ENCODE data around the gene HSPG2. TPM values are rescaled to one million over a fixed set of nuclear protein-coding genes. Genes with fewer than 3 reads are reported as not detected.
A peak's percentile ranks its signal among the peaks of the same experiment; 100 is the strongest.

HSPG2 gene
- total and polyA plus RNA-seq, 9 of the 15 experiments (the other 6 are each of a cell fraction or from before 2014, with no cell fraction given): 0.14 to 160 (median 15.7) TPM

DNA sequence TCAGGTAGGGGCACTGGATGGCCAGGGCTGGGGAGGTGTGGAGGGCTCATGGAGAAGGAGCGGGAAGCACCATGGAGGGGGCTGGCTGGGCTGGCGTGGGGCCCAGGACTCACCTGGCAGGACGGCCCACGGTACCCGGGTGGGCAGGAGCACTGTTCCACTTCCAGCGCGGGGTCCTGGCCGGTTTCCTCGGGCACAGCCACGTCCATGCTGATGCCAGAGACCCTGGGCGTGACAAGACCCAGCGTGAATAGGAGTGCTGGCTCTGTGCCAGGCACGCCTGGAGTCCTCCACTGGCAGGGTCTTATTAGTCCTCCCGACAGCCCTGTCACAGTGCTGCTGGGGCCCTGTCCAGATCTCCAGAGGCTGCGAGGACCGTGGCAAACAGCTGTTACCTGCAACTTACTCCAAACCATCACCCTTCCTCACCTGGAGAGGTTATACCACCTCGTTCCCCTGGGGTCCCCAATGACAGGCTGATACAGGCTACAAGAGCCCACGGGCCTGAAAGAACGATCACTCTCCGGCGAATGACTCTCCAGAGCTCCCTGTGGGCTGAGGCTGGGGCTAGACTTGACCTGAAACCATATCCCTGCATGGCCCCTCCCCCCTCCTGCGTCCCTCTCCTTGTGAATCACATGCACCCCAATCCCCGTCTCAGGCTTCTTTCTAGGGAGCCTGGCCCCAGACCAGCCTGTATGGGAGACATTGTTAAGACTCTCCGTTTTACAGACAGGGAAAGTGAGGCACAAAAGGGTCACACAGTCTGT is 62.1 kb downstream of the HSPG2 start (continued):
- TF ChIP-seq, protein P1, sequence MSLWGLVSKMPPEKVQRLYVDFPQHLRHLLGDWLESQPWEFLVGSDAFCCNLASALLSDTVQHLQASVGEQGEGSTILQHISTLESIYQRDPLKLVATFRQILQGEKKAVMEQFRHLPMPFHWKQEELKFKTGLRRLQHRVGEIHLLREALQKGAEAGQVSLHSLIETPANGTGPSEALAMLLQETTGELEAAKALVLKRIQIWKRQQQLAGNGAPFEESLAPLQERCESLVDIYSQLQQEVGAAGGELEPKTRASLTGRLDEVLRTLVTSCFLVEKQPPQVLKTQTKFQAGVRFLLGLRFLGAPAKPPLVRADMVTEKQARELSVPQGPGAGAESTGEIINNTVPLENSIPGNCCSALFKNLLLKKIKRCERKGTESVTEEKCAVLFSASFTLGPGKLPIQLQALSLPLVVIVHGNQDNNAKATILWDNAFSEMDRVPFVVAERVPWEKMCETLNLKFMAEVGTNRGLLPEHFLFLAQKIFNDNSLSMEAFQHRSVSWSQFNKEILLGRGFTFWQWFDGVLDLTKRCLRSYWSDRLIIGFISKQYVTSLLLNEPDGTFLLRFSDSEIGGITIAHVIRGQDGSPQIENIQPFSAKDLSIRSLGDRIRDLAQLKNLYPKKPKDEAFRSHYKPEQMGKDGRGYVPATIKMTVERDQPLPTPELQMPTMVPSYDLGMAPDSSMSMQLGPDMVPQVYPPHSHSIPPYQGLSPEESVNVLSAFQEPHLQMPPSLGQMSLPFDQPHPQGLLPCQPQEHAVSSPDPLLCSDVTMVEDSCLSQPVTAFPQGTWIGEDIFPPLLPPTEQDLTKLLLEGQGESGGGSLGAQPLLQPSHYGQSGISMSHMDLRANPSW (CRISPR knock-in tag; IDR thresholded peaks at IDR 0.05): no peak
- TF ChIP-seq TEAD4 (IDR thresholded peaks at IDR 0.05; ENCODE audit: low read length) (no peak), TEAD4 (CRISPR knock-in tag; IDR thresholded peaks at IDR 0.05; ENCODE audit: borderline replicate concordance) (no peak), NFIC (IDR thresholded peaks at IDR 0.05) (peak; percentile 91), SETDB1 (IDR thresholded peaks at IDR 0.05; ENCODE audit: low read length) (no peak), XRCC4 (IDR thresholded peaks at IDR 0.05; ENCODE audit: extremely low read depth, insufficient read depth, insufficient read length) (no peak), BRF1 (IDR thresholded peaks at IDR 0.05; ENCODE audit: borderline replicate concordance, extremely low read depth, insufficient read length) (no peak)

DNA sequence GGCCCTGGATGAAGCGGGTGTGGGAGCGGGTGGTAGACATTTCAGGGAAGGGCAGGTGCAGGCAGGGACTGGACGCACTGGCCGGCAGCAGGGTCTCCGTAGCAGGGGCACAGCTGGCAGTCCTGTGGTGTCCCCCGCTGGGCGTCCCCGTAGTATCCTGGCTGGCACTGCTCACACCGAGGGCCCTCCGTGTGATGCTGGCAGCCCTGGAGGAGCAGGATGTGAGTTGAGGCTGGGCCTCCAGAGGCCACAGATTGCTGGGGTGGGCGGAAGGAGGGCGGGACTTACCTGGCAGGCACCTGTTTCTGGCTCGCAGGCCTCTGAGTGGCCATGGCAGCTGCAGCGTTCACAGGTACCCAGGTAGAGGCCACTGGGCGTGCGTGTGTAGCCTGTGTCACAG is 62.8 kb downstream of the HSPG2 start:
- in situ Hi-C loops (cut with MboI) (no loop called here), intact Hi-C loops (cut with micrococcal nuclease) (no loop called here)
- peaks cover 92% of the 10 kb centered on the region; the same call in 2 of the 3 replicates for H3K36me3 ChIP-seq (ENCODE audit: control insufficient read depth, insufficient read depth, low read length)
- peaks cover 0 to 41% of the 10 kb centered on the region in 2 experiments; a peak in 2 of 5 replicates for H3K4me1 ChIP-seq (replicated peaks in 1 of 2; ENCODE audit: control insufficient read depth in 2 of 2, insufficient read depth in 2 of 2, low read length in 2 of 2)
- peak overlapping the region in 1 of 2 experiments; percentile 2; a peak in 2 of 4 replicates for H3K9ac ChIP-seq (ENCODE audit: insufficient read depth in 1 of 2, low read depth in 2 of 2, low read length in 2 of 2)
- H3K4me3 ChIP-seq: no peak overlapping the region
- no peaks in the 10 kb centered on the region for H3K27me3 ChIP-seq (ENCODE audit: control insufficient read depth in 2 of 2, insufficient read depth in 2 of 2, low read length in 2 of 2)
- no peaks in the 10 kb centered on the region for H3K9me3 ChIP-seq (replicated peaks; ENCODE audit: control insufficient read depth, insufficient read depth, low read depth, low read length)
- POLR2A ChIA-PET: interaction anchor here (0.5 to 0.6 kb wide), 2 partner anchors 36 to 1503 kb away, joined by 3 read pairs; no protein-coding TSS in a partner anchor
- H3K9me1 ChIP-seq (ENCODE audit: control insufficient read depth, insufficient read depth, low read length): no peaks in the 10 kb centered on the region
- H2AFZ ChIP-seq (ENCODE audit: low read depth, low read length): no peak overlapping the region
- no peaks in the 10 kb centered on the region for H4K20me1 ChIP-seq (replicated peaks; ENCODE audit: control insufficient read depth, insufficient read depth, low read length)
- no peaks in the 10 kb centered on the region for H3K79me2 ChIP-seq (ENCODE audit: control insufficient read depth, insufficient read depth, low read length)
- H3K27ac ChIP-seq (ENCODE audit: extremely low read depth, low read depth, low read length): no peak overlapping the region
- ATAC-seq: no peak
- H3K4me2 ChIP-seq (ENCODE audit: insufficient read depth, low read length): no peak overlapping the region
- CTCF ChIA-PET (ENCODE audit: low intra/inter-chr PET ratio): no interaction called here
- FAIRE-seq: no peak
- no peak for DNase-seq (ENCODE audit: extremely low read depth in 1 of 4, low spot score in 3 of 4)
- WGBS (ENCODE audit: insufficient coverage, low coverage, missing lambda C conversion rate): 88% methylated on average over 16 of the region's 16 CpGs
- BruUV-seq (replicated peaks): no TSS peak
- TF ChIP-seq ASH1L (IDR thresholded peaks at IDR 0.05; ENCODE audit: borderline replicate concordance, low read depth, partially characterized antibody) (no peak), GTF2F1 (IDR thresholded peaks at IDR 0.05; ENCODE audit: low read depth, low read length) (no peak), CBFB (CRISPR knock-in tag; IDR thresholded peaks at IDR 0.05) (no peak), SREBF1 (IDR thresholded peaks at IDR 0.05; ENCODE audit: borderline replicate concordance, low read depth, low read length) (no peak)
- TF ChIP-seq, protein P2, sequence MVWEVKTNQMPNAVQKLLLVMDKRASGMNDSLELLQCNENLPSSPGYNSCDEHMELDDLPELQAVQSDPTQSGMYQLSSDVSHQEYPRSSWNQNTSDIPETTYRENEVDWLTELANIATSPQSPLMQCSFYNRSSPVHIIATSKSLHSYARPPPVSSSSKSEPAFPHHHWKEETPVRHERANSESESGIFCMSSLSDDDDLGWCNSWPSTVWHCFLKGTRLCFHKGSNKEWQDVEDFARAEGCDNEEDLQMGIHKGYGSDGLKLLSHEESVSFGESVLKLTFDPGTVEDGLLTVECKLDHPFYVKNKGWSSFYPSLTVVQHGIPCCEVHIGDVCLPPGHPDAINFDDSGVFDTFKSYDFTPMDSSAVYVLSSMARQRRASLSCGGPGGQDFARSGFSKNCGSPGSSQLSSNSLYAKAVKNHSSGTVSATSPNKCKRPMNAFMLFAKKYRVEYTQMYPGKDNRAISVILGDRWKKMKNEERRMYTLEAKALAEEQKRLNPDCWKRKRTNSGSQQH (CRISPR knock-in tag; IDR thresholded peaks at IDR 0.05): no peak
- TF ChIP-seq, protein P3, sequence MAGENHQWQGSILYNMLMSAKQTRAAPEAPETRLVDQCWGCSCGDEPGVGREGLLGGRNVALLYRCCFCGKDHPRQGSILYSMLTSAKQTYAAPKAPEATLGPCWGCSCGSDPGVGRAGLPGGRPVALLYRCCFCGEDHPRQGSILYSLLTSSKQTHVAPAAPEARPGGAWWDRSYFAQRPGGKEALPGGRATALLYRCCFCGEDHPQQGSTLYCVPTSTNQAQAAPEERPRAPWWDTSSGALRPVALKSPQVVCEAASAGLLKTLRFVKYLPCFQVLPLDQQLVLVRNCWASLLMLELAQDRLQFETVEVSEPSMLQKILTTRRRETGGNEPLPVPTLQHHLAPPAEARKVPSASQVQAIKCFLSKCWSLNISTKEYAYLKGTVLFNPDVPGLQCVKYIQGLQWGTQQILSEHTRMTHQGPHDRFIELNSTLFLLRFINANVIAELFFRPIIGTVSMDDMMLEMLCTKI (IDR thresholded peaks at IDR 0.05; ENCODE audit: partially characterized antibody): no peak
- TF ChIP-seq, protein P4, sequence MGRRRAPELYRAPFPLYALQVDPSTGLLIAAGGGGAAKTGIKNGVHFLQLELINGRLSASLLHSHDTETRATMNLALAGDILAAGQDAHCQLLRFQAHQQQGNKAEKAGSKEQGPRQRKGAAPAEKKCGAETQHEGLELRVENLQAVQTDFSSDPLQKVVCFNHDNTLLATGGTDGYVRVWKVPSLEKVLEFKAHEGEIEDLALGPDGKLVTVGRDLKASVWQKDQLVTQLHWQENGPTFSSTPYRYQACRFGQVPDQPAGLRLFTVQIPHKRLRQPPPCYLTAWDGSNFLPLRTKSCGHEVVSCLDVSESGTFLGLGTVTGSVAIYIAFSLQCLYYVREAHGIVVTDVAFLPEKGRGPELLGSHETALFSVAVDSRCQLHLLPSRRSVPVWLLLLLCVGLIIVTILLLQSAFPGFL (CRISPR knock-in tag; IDR thresholded peaks at IDR 0.05): no peak
